Lung (tissue), 12 donors: ENCODE data around the gene DDN. TPM values are rescaled to one million over a fixed set of nuclear protein-coding genes. Genes with fewer than 3 reads are reported as not detected.

Source experiments
- ATAC-seq: fragments of 200-7000 bp; cut with Tn5 transposase; one replicate; pipeline ENCODE4 v1.9.1; 2020; ENCODE audit warnings: moderate number of reproducible peaks; ENCODE audit not compliant: insufficient read depth, low FRiP score
- DNase-seq, 3 donors: peaks; one replicate each; pipeline ENCODE4 v3.0.0-alpha.2; 2013 to 2017
- H3K27ac ChIP-seq, 2 donors: one replicate each; pipeline ENCODE4 v1.5.1; 2013; ENCODE audit warnings: mild to moderate bottlenecking in 2 of 2, moderate library complexity in 2 of 2, control low read depth in 1 of 2, inconsistent platforms in 1 of 2, low read depth in 1 of 2, low read length in 1 of 2
- H3K27me3 ChIP-seq, 3 donors: one replicate each; pipeline ENCODE4 v1.5.1; 2013; ENCODE audit warnings: low read length in 2 of 3; ENCODE audit not compliant: control insufficient read depth in 3 of 3, insufficient read depth in 3 of 3
- H3K36me3 ChIP-seq, 4 donors: one replicate each; pipeline ENCODE4 v1.5.1; 2013; ENCODE audit warnings: low read length in 4 of 4, mild to moderate bottlenecking in 1 of 4, moderate library complexity in 1 of 4; ENCODE audit not compliant: control insufficient read depth in 4 of 4, insufficient read depth in 4 of 4
- H3K4me1 ChIP-seq, 5 donors: one replicate each; pipeline ENCODE4 v1.5.1; 2013; ENCODE audit warnings: low read length in 5 of 5, mild to moderate bottlenecking in 2 of 5, moderate library complexity in 1 of 5; ENCODE audit not compliant: control insufficient read depth in 5 of 5, insufficient read depth in 5 of 5
- H3K4me3 ChIP-seq: one replicate; pipeline ENCODE4 v1.5.1; 2013; ENCODE audit warnings: mild to moderate bottlenecking, control low read depth, moderate library complexity
- H3K9ac ChIP-seq, 2 donors: one replicate each; pipeline ENCODE4 v1.5.1; 2013; ENCODE audit warnings: low read length in 2 of 2, control low read depth in 1 of 2; ENCODE audit not compliant: insufficient read depth in 1 of 2
- H3K9me3 ChIP-seq, 4 donors: one replicate each; pipeline ENCODE4 v1.5.1; 2013; ENCODE audit warnings: low read length in 3 of 4, mild to moderate bottlenecking in 1 of 4, moderate library complexity in 1 of 4; ENCODE audit not compliant: control insufficient read depth in 4 of 4, insufficient read depth in 3 of 4
- WGBS, 2 donors: extraction: QIAGEN DNeasy Blood & Tissue Kit; methylation state at CpG; one replicate each; pipeline ENCODE4 v1.1.7; 2013; 5-methylcytosine and 5-hydroxymethylcytosine counted together
- polyA plus RNA-seq, 2 donors: library from polyadenylated mRNA; stranded (reverse); fragments of 200-250 nt; gene quantifications; one replicate each; pipeline ENCODE4 v1.2.1, GENCODE V29; 2013
- total RNA-seq, 2 donors: library from RNA; depleted of rRNA in 1 of 2; stranded (reverse); fragments of >200 nt in 1 of 2; gene quantifications; one replicate each; pipeline ENCODE4 v1.2.1, GENCODE V29; 2014 to 2021
- TF ChIP-seq, protein P1 (sequence below): IDR thresholded peaks from 2 replicates; pipeline ENCODE4 v1.5.1; 2012; ENCODE audit warnings: mild to moderate bottlenecking; ENCODE audit errors: control extremely low read depth, extremely low read depth
- donor health status: control.
- donor health status: control.
- donor health status: Bipolar disorder and iron deficiency.
- donor health status: healthy.
- donor health status: DM: yes; HTN: yes; CAD: no.

The DDN gene
- total and polyA plus RNA-seq, 4 donors: 0.04 to 0.12 (median 0.09) TPM

DNA sequence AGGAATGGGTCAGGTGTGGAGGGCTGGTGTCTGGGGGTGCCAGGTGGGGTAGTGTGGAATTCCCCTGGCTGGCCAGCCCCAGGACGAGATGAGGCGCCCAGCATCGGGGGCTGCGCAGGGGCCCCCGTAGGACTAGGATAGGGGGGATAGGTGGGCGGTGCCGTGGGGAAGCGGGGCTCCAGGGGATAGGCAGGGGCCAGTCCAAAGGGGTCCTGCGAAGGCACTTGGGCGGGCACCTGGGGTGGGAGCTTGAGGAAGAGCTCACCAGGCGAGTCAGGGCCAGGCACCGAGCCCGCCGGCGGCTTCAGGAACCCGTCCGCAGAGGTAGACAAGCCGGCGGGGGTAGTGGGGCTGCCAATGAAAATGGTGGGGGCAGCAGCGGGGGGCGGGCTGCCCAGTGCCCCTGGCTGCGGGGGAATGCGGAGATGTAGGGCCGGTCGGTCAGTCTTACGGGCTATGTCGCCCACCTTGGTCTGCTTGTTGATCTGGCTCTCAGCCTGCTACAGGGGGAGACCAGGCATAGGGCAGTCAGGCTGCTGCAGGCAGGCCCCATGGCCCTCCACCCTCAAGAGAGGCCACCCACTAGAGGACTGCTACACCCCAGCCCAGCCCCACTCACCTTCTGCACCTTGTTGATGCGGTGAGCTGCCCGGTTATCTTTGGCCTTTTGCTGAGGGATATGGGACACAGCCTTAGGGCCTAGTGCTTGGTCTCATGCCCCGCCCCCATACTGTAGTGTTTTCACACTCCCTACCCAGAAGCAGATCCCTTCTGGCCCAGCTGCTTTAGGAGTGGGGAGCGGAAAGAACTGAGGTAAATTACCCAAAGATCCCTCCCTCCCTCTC lies 42.1 kb upstream of the DDN start:
- Histone ChIP-seq H3K9me3 (no peaks in the 10 kb centered on the region), H3K27me3 (no peaks in the 10 kb centered on the region), H3K9ac (no peak overlapping the region), H3K27ac (no peak overlapping the region), H3K36me3 (peaks cover 41 to 91% (median 61%) of the 10 kb centered on the region in 4 donors), H3K4me1 (no peaks in the 10 kb centered on the region), H3K4me3 (no peak overlapping the region)
- TF ChIP-seq, protein P1, sequence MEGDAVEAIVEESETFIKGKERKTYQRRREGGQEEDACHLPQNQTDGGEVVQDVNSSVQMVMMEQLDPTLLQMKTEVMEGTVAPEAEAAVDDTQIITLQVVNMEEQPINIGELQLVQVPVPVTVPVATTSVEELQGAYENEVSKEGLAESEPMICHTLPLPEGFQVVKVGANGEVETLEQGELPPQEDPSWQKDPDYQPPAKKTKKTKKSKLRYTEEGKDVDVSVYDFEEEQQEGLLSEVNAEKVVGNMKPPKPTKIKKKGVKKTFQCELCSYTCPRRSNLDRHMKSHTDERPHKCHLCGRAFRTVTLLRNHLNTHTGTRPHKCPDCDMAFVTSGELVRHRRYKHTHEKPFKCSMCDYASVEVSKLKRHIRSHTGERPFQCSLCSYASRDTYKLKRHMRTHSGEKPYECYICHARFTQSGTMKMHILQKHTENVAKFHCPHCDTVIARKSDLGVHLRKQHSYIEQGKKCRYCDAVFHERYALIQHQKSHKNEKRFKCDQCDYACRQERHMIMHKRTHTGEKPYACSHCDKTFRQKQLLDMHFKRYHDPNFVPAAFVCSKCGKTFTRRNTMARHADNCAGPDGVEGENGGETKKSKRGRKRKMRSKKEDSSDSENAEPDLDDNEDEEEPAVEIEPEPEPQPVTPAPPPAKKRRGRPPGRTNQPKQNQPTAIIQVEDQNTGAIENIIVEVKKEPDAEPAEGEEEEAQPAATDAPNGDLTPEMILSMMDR: no peak
- ATAC-seq: no peak
- 96 to 97% methylated on average over 31 of the region's 31 CpGs for WGBS, 2 donors
- no peak for DNase-seq

DNA sequence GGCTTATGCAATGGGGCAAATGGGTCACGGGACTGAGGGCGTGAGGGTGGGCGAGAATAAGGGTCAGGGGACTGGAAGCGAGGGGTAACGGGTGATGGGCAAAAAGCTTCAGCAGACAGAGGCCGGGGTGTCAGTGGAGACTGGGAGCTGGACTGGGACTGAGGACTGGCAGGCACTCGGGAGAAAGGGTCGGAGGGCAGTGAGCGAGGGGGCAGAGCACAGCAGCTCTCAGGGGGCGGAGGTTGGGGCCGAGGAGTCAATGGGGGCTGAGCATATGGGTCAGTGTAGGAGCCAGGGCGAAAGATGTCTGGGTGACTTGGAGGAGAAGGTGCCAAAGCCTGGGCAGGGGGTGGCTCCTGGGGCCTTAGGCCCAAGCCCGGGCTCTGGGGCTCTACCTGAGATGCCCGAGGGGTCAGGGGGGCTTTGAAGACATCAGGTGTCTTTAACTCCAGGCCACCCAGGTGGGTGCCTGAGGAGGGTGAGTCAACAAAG lies 41.2 kb upstream of the DDN start:
- Histone ChIP-seq H3K4me1 (no peaks in the 10 kb centered on the region), H3K36me3 (peaks cover 41 to 83% (median 55%) of the 10 kb centered on the region in 4 donors), H3K4me3 (no peak overlapping the region), H3K27ac (no peak overlapping the region), H3K27me3 (no peaks in the 10 kb centered on the region), H3K9ac (no peak overlapping the region), H3K9me3 (no peaks in the 10 kb centered on the region)
- no peak for DNase-seq
- WGBS, 2 donors: 96% methylated on average over 14 of the region's 14 CpGs
- ATAC-seq: no peak
- TF ChIP-seq, protein P1: no peak

DNA sequence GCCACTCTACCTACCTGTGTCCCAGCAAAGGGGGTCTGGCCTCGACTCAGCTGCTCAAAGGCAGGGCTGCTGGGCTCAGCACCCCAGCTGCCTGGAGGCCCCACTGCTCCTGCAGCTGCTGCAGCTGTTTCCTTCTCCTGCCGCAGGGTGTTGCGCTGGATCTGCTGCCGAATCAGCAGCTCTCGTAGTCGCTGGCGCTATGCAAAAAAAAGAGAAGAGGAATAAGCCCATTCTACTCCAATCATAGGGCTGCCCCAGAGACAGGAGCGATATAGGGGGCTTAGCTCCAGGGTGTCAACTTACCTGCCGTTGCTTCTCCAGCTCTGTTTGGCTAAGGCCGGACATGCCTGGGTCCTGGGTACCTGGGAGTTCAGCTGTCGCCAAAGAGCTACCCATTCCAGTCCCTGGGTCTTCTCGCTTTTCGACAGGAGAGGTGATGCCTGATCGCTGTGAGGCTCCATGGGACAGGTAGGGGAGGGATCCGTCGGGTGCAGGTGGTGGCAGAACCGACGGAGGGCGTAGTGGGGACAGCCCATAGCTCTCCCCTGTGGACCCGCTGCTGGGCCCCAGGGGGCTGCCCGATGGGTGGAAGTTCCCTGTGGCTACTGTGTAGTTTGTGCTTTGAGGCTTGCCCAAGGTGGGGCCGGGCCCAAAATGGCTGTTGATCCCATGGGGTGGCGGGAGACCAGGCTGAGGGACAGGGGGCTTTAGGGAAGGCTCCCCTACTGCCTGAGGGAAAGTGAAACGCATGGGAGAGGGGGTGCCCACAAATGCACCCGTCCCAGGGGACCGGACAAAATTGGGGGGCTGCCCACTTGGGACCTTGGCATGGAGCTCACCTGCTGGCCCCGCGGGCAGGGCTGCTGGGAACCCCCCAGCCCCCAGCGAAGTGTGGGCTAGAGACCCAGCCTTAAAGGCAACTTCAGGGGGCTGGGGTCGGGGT lies 40.5 kb upstream of the DDN start:
- H3K36me3 ChIP-seq: peaks cover 40 to 79% (median 54%) of the 10 kb centered on the region in 4 donors
- no peak overlapping the region for H3K4me3 ChIP-seq
- no peak overlapping the region for H3K9ac ChIP-seq
- H3K4me1 ChIP-seq: no peaks in the 10 kb centered on the region
- no peaks in the 10 kb centered on the region for H3K9me3 ChIP-seq
- no peak for ATAC-seq
- DNase-seq: no peak
- TF ChIP-seq, protein P1: no peak
- WGBS, 2 donors: 93 to 95% methylated on average over 30 of the region's 30 CpGs
- no peaks in the 10 kb centered on the region for H3K27me3 ChIP-seq
- H3K27ac ChIP-seq: no peak overlapping the region
